ENCODE measurements around the gene ITGA5.
A peak's percentile ranks its signal among the peaks of the same experiment; 100 is the strongest.

Gene ITGA5

DNA sequence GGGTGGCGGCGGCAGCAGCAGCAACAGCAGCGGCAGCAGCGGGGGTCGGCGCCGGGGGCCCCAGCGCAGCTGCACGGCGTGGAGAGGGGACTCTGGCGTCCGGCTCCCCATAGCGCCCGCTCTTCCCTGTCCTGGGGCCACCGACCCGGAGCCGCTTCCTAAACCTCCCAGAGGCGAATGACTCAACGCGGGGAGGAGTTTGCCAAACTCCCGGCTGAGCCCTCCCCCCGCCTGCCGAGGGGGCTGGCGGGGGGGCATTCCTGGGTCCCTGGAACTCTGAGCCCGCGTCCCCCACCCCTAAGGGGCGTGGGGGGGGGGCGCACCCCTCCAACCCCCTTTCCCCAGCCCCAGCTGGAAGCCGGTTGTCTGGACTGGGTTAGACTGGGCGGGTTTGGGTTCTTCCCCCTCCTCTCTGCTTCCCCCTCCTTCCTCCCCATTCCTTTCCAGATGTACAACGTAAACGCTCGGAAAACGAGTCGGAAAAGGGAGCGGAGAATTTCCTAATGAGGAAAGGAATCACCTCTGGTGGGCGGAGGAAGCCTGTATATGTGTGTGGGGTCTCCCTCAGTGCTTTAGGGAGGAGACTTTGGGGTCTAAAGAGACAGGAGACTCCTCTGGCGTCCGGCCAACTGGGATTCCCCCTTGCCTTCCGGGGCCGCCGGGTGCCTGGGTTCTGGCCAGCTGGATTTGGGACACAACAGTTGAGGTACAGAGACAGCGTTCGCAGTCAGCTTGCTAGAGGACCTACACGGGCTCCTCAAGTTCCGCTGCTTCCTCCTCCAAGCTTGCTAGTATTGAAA is at the start of gene ITGA5:
Gene ITGA5, minus strand, starts transcription at position 179 of the 800 bp plus-strand sequence. Its CDS starts 68 bp downstream, at position 111.
- peak; percentile 50 for DNase-seq

DNA sequence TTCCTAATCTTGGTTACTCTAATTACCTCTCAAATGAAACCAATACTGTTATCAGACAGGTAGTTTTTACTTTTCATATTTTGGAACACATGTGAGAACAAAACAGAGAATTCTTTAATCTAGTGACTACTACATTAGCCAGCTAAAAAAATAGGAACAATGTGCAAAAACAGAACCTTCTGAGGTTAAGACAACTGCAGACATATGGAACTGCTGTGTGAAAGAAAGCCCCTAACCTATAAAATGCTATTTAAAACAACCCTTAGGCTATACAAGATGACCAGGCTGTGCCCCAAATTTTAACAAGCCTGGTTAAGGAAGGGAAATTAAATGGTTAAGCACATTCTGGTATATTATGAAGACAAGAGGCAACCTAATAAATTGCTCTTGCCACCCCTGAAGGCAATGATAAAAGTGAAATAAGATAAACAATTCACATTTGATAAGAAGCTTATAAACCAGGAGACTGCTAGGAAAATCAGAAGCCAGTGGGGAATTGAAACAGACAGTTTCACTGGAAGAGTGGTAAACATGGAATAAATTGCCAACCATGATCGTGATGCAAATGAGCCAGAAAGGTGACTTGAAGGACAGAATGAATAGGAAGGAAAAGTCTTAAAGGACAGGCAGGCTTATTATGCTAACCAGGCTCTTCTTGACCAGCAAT is 46.9 kb upstream of the ITGA5 start:
- DNase-seq = no peak

DNA sequence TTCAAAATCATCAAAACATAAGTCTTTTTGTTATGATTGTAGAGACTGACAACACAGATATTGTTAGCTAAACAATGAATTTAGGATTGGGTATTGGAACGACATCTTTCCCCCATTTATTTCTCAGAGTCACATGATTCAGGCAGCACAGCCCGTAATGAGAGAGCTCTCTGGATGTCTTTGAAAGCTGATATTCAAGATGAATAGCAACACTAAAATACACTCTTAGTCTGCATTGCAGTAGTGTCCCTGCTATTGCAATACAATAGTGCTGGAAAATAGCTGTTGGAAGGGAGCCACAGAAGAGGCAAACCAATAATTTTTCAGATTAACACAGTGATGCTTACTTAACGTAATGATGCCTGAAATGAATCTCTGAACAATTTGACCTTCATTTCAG is 44.4 kb upstream of the ITGA5 start:
- no peak for DNase-seq

DNA sequence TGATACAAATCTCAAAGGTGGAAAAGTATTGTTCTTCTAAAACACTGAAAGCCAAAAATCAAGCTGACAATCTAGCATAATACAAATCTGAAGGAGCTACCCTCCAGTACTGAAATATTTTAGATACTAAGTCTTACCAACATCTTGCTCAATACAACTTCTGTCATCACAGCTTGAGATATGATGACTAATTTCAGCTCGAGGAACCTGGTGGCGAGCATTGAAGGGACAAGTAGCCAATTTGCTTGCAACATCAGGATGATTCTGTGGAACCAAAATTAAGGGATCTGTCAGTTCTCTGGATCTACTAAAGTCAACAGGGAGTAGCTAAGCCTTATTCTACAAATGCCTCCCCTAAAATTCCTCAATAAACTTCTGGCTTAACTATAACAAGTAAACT is 44.0 kb upstream of the ITGA5 start:
- DNase-seq = no peak

DNA sequence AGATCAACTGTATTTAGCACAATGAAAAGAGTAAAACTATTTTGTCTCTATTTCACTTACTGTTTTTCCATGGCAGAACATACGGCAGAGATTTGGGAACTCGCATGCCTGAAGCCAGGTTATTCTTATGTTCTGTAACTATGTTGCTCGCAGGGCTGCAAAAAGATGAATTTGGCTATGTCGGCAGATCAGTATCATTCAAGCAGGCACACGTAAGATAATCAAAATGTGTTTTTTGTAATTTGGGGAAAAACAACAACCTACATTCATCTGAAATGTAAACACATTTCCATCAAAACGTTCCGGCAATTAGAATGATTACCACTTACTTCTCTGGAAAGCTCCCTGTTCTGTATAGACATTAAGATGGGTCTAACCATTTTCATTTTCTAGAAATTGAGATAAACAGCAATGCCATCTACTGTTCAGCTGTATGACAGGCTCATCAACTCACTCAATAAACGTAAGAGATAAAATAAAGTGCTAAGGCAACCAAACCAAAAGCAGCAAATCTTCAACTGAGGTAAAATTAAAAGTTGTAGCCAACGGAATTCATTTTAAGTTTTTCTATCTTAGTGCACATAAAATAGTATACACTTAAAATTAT is 41.4 kb upstream of the ITGA5 start:
- DNase-seq = no peak

DNA sequence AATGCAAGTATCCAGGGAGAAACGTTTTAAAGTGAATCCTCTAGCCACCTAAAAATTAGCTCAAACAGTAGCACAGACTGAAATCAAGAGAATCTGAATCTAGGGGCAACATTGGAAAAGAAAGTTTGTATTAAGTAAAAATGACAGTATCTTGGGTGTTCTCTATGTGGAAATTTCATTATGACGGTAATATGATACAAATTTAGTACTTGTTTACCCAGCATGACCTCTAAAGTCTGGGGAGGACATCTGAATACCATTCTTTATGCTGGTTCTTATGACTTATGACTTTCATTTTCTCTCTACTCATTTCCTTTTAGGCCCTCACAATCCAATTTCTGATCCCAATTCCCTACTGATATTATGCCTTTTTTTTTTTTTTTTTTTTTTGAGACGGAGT is 40.3 kb upstream of the ITGA5 start:
- DNase-seq = no peak

DNA sequence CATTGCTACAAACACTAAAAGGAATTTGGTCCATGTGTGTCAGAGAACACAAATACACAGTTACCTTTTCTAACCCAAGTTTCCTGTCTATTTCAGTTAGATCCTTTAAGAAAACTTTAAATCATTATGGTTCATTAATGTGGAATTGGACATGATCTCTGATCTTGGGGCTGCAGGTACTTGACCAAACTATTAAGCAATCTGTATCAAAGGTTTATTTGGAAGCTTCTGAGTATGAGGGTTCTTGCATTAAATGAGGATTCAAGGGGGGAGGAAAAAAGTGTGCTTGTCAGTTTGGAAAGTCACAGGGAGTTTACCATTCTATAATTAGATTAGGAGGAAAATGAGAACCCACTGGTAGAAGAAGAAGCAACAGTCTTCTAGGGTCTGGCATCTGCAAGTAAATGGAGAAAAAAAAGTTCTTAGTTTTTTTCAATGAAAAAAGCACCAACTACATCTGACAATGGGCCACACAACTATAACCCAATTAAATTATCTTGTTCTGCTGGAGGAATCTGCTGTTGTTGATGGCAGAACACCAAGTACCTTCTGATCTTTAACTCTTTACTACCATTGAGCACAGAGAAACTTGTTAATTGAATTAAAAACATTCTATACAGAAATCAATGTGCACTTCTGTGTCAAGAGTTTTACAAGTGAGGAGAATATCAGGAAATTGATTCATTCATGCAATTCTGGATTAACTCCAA is 36.8 kb upstream of the ITGA5 start:
- DNase-seq = no peak

DNA sequence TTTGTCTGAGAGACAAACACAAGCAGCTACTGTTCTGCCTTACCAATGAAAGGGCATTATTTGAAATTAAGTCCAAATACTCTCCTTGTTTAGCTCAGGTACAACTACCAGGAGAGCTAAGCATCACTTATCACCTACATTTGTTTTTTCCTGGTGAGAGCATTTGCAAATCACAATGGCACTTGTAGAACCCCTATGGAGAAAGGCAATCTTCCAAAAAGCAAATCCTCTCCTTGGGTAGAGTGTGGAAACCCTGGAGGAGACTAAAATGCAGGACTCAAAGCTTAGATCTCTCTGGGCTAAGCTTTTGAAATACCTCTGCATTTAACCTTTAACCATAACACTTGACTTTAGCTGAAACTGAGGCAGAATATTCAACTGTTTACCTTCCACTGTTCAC is 33.6 kb upstream of the ITGA5 start:
- DNase-seq = no peak

DNA sequence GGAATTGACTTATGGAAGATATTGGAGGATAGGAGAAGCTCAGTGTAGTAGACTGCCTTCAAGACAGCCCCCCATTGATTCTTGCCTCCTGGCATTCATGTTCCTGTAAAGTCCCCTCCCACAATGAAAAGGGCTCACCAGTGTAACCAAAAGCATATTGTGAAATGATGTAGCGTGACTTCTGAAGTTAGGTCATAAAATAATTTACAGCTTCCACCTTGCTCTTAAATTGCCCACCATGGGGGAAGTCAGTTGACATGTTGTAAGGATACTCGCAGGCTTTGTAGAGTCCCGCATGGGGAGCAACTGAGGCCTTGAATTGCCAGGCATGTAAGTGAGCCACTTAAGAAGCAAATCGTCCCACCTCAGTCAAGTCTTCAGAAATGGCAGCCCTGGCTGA is 29.3 kb upstream of the ITGA5 start:
- no peak for DNase-seq

DNA sequence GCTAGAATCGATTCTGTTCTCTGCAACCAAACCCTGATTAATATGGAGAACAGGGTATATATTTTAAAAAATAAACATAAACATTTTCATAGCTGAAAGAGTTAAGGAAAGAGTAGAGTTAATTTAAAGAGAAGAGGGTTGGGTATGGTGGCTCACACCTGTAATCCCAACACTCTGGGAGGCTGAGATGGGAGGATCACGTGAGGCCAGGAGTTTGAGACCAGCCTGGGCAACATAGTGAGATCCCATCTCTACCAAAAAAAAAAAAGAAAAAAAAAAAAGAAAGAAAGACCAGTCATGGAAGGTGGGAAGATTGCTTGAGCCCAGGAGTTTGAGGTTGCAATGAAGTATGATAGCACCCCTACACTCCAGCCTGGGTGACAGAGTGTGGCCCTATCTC is 28.9 kb upstream of the ITGA5 start:
- no peak for DNase-seq

DNA sequence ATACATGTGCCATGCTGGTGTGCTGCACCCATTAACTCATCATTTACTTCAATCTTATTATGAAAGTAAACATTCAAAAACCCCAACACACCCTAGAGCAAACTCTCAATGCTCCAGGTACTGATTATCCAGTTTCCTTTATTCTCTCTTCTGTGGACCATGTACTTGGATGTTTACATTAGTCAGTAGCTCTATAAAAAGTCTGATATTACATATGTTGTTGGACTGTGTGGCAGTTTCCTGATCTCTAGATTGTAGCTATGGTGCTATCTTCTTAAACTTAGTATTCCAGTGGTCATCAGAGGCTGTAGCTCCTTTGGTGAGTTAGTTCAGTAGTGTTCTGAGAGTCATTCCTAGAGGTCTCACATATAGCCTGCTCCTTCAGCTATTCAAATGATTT is 25.1 kb upstream of the ITGA5 start:
- DNase-seq = no peak

DNA sequence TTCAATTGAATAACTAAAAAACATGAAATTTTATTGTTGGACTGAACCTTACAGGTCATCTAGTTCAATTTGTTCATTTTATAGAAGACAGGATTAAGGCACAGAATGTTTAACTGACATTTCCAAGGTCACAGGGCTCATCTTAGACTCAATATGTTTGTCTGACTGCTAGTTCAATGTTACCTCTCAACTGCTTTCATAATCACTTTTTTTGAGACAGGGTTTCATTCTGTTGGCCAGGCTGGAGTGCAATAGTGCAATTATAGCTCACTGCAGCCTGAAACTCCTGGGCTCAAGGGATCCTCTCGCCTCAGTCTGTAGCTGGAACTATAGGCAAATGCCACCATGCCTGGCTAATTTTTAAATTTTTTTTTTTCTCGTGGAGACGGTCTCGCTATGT is 24.4 kb upstream of the ITGA5 start:
- no peak for DNase-seq

DNA sequence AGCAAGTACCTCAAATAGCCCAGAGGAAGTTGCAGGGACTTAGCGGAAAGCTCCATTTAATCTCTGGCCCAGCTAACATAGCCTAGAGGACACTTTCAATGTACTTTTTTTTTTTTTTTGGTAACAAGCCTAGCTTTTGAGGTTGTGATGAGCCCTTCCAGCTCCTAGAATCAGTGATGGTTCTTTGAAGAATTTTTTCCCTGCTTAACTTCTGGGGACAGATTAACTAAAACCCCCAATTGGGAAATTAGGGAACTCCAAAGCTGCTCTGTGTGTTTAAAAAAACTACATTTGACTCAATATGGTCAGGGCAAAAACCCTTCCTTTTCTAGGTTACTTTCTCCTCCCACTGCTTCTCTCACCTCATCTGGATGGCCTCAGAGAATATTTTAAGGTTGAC is 23.9 kb upstream of the ITGA5 start:
- DNase-seq = no peak

DNA sequence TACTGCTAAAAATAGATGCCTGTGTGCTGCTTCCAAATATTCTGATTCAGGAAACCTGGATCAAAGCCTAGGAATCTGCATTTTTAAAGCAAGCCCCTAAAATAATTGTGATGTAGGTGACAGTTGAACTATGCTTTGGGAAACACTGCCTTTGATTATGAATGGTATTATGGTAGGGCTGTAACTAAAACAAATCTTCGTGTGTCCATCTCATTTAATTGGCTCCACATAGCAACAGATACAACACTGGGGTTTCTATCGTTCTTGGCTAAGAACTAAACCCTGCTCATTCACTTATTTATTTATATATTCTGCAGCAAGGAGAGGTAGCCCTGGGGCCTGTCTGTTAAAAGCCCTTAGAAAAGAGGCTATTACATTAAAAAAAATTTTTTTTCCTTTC is 23.0 kb upstream of the ITGA5 start:
- no peak for DNase-seq

DNA sequence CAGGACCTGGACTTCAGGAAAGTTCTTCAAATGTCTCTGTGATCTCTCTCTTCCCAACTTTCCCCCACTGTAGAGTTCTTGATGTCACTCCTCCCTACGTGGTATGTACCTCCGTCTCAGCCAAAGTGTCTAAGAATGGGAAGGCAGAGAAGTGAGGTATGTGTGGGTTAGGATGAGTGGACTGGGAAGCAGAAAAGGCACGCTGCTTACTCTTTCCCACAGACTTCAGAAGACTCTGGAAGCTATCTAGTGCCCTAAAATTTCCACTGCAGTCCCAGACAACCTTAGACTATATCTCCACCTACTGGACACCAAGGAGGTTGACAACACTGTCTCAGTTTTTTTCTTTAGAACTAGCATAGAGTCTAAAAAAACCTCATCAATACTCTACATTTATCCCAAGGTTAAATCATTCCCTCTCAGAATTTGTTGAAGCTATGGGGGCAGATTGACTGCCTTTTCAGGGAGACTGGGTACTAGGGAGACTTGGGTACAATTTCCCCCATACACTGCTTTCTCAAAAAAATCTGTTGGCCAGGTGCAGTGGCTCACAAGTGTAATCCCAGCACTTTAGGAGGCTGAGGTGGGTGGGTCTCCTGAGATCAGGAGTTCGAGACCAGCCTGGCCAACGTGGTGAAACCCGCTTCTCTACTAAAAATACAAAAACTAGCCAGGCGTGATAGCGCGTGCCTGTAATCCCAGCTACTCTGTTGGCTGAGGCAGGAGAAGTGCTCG is 20.6 kb upstream of the ITGA5 start:
- peak; percentile 64 for DNase-seq

DNA sequence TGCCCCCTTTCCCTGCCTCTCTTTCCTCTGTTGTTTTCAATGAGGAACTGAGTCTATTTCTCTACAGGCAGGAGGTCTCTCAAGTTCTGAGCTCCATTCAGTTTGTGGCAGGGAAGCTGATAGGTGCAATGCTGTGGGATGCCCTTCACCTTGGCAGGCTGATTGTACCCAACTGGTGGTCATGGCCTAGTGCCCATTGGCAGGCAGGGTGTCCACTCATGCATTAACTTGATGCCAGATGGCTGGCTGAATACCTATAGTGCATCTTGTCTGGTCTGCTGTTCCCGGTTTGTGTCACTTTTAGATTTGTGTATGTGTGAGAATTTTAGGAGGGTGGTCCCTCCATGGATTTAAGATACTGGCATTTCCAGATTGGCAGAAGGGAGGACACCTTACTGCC is 20.0 kb upstream of the ITGA5 start:
- no peak for DNase-seq

DNA sequence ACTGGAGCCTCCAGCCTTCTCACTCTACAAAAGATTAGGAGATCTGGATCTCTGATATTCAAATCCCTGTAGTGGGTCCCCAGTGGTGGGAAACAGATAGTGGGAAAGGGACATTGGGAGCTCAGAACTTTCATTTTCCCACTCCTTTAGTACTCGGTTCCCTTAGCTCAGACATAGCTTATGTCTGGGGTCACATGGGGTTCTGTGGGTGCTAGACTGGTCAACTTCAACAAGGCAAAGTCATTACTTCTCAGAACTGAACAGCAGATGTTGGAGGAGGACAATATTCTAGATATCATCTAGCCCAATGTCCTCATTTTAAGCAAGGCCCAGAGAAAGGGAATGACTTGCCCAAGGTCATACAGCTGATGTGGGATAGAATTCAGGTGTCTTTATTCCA is 19.5 kb upstream of the ITGA5 start:
- no peak for DNase-seq

DNA sequence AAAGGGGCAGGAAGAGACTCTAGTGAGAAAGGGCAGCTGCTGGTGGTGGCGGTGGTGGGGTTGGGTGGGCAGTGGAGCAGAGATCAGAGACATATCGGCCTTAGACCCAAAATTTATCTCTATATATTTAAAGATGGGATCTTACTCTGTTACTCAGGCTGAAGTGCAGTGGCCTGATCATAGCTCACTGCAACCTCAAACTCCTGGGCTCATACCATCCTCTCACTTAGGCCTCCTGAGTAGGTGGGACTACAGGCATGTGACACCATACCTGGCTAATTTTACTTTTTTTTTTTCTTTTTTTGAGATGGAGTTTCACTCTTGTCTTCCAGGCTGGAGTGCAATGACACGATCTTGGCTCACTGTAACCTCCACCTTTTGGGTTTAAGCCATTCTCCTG is 18.6 kb upstream of the ITGA5 start:
- no peak for DNase-seq

DNA sequence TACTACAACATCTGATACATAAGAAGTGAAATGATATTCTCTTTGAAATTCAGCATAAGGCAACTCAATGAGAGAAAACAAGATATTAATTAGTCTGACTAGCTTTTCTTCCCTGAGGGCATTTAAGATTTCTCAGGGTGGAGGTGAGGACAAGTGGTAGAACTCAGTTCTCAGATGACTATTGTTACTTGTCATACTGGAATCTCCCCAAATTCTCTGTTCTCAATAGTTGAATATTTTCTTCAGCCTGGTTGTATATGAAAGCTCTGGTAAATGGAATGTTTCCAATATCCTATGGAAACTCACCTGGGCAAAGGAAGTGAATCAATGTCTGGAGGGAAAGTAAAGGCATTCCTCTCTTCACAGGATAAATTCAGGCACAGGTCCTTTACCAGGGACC is 18.2 kb upstream of the ITGA5 start:
- no peak for DNase-seq

DNA sequence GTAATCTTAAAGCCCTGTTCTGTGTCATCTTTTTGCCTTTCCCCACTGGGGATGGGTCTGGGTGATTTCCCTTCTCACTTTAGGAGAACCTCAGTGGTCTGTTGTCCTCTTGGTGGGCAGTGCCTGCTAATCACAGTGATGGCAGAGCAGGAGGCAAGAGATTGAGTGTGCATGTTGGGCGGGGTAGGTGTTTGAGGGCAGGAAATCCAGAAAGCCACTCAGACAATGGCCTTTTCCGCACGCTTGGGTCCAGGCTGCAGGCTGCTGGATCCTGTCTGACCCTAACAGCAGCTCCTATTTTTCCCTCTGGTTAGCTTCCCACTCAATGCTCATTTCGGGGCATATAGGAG is 13.7 kb upstream of the ITGA5 start:
- peak; percentile 24 for DNase-seq

DNA sequence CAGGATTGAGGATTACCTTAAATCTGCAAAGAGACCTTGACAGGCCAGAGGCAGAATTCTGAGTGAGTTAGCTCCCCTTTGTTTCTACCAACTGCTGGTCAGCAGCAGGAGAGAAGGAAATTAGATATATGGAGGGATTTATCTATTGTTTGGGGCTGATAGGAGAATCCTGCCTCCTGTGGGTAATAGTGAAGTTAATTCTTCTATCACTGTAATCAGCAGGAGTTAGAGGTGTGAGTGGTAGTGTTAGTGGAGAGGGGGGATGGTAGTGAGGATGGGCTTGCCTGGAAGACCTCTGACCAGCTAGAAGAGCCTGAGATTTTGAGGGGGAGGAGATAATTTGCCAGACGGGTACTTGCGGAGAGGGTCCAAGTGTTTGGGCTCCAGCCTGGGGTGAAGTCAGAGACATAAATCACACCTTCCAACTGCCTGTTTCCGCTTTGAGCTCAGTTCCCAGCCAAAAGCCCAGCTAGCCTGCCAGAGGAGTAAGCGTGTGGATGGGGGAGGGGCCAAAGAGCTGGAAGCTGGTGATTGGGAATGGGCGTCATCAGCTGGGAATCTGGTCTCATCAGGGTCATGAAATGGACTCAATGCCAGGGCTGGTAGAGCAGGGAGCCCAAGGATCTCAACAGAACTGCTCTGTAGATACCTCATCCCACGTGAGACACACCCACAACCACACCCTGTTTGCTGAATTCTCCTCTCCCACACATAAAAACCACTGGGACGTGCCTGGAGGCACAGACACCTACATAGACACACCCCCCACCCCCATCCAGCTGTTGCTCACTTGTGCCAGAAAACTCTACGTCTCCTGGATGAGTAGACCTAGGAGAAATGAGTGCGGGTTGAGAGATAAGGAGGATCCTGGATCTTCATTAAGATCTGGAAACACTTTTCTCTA is 13.1 kb upstream of the ITGA5 start:
- no peak for DNase-seq

DNA sequence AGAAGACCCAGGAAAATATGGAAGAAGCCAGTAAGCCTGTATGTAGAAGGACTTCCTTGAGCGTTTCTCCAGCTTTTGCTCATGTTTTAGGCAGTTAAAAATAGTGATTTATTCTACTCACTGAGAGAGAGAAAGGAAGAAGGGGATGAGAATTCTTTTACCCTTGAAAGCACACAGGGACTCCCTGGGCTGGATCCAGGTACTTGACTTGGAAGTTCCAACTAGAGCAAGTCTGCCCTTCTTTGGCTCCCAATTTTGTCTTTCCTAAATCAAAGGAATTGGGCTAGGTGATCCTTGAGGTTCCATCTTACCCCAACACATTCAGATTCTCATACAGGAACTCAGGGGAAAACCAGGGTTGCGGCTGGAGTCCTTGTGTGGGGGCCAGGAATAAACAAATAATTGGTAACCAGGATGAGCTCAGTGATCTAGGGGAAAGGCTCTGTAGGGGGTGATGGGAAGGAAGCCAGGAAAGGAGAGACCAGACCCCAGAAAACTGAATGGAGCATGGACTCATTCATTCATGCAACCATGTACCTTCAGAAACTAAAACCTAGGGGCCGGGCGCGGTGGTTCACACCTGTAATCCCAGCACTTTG is 11.5 kb upstream of the ITGA5 start:
- DNase-seq = no peak

All from CD4-positive, alpha-beta T cell treated with Interleukin-12 subunit alpha and Interleukin-12 subunit beta, for 1 hour (primary cell).